NCI-H187 (cell line): ENCODE results near the gene TP63.

Experiments used
- DNase-seq, 2 experiments: peaks; one replicate each; lab custom pipeline; 2025; lab: John Stamatoyannopoulos, UW

TP63 gene

GRCh38 chr3:189780546-189781270, 149.5 kb downstream of the TP63 start:
- DNase-seq = no peak

GRCh38 chr3:189781415-189781814, 150.2 kb downstream of the TP63 start:
- no peak for DNase-seq

- DNase-seq = no peak
These were observed 155.4 kb downstream of the TP63 start for GRCh38 chr3:189786479-189787064.

GRCh38 chr3:189787191-189787590, 156.0 kb downstream of the TP63 start:
- no peak for DNase-seq

- DNase-seq = no peak
These were observed 156.4 kb downstream of the TP63 start for GRCh38 chr3:189787632-189788031.

GRCh38 chr3:189789432-189789831, 158.2 kb downstream of the TP63 start:
- no peak for DNase-seq

GRCh38 chr3:189790658-189791057, 159.5 kb downstream of the TP63 start:
- DNase-seq = no peak

- no peak for DNase-seq
These were observed 161.1 kb downstream of the TP63 start for GRCh38 chr3:189792046-189792929.

- no peak for DNase-seq
These were observed 163.3 kb downstream of the TP63 start for GRCh38 chr3:189794518-189794917.

GRCh38 chr3:189797103-189797750, 166.0 kb downstream of the TP63 start:
- DNase-seq = no peak

- DNase-seq = no peak
These were observed 168.2 kb downstream of the TP63 start for GRCh38 chr3:189799366-189799765.

GRCh38 chr3:189800436-189800835, 169.2 kb downstream of the TP63 start:
- DNase-seq = no peak

GRCh38 chr3:189803254-189803653, 172.1 kb downstream of the TP63 start:
- no peak for DNase-seq

GRCh38 chr3:189805375-189806067, 174.3 kb downstream of the TP63 start:
- DNase-seq = no peak

- peak in 1 of 2 experiments; percentile 4 for DNase-seq
These were observed 175.2 kb downstream of the TP63 start for GRCh38 chr3:189806171-189806951.

- no peak for DNase-seq
These were observed 177.2 kb downstream of the TP63 start for GRCh38 chr3:189808246-189809007.

GRCh38 chr3:189809583-189809982, 178.4 kb downstream of the TP63 start:
- DNase-seq = no peak

GRCh38 chr3:189812806-189813465, 181.7 kb downstream of the TP63 start:
- DNase-seq = no peak

- no peak for DNase-seq
These were observed 182.6 kb downstream of the TP63 start for GRCh38 chr3:189813647-189814240.
